K562 (cell line): ENCODE measurements around the gene YTHDC1. TPM values are rescaled to one million over a fixed set of nuclear protein-coding genes. Genes with fewer than 3 reads are reported as not detected.

Experiments
- ARID3B ChIP-seq: fragments of 250-450 bp; sonication (Bioruptor Pico); IDR thresholded peaks from 2 replicates; pipeline ENCODE4 v1.4.0; 2020; ENCODE audit warnings: borderline replicate concordance
- BRF2 ChIP-seq: IDR thresholded peaks from 3 replicates; pipeline ENCODE4 v1.6.1; 2011; ENCODE audit warnings: borderline replicate concordance, mild to moderate bottlenecking; ENCODE audit not compliant: insufficient read length, insufficient read depth
- CREB1 ChIP-seq, 2 experiments: sonication (generic) in 1 of 2; formaldehyde crosslinking in 1 of 2; IDR thresholded peaks; 2 replicates each; pipeline versions ENCODE4 v1.6.1 to v1.8.0; 2012 to 2022; ENCODE audit warnings: inconsistent platforms in 1 of 2, mild to moderate bottlenecking in 1 of 2, missing genetic modification reagents in 1 of 2, moderate library complexity in 1 of 2
- CTCF ChIP-seq, 3 experiments: IDR thresholded peaks in 2 of 3; conservative IDR thresholded peaks in 1 of 3; 2 replicates each; pipeline ENCODE4 v1.5.1; 2011 to 2012; ENCODE audit warnings: low read length in 3 of 3, mild to moderate bottlenecking in 3 of 3, control low read depth in 2 of 3, improper control_type of control experiment in 1 of 3, inconsistent platforms in 1 of 3, low read depth in 1 of 3, mixed read lengths in 1 of 3, moderate library complexity in 1 of 3; ENCODE audit not compliant: insufficient read depth in 2 of 3
- EHMT2 ChIP-seq: fragments of 450-650 bp; IDR thresholded peaks from 2 replicates; pipeline ENCODE4 v1.6.1; 2018; ENCODE audit warnings: antibody characterized with exemption
- HES1 ChIP-seq: fragments of 450-650 bp; IDR thresholded peaks from 2 replicates; pipeline ENCODE4 v1.6.1; 2016; ENCODE audit warnings: low read depth, mild to moderate bottlenecking, moderate library complexity
- HMG20A ChIP-seq: fragments of 450-650 bp; formaldehyde crosslinking; conservative IDR thresholded peaks from 2 replicates; pipeline ENCODE4 v1.4.0; 2020; ENCODE audit warnings: mild to moderate bottlenecking, mixed read lengths
- KAT7 ChIP-seq: sonication (generic); formaldehyde crosslinking; IDR thresholded peaks from 2 replicates; pipeline ENCODE4 v1.8.0; 2022; ENCODE audit warnings: missing genetic modification reagents, mild to moderate bottlenecking, borderline replicate concordance
- POLR2H ChIP-seq: IDR thresholded peaks from 2 replicates; pipeline ENCODE4 v1.6.1; 2016; ENCODE audit warnings: missing genetic modification characterization, low read depth, mild to moderate bottlenecking, control low read depth, missing compliant biosample characterization, moderate library complexity
- SMARCB1 ChIP-seq: IDR thresholded peaks from 2 replicates; pipeline ENCODE4 v1.6.1; 2011; ENCODE audit warnings: improper control_type of control experiment, low read depth; ENCODE audit not compliant: insufficient read length
- TAF1 ChIP-seq: IDR thresholded peaks from 2 replicates; pipeline ENCODE4 v1.6.1; 2011; ENCODE audit warnings: mild to moderate bottlenecking, low read length, moderate library complexity; ENCODE audit not compliant: insufficient read depth, control insufficient read depth, severe bottlenecking; ENCODE audit errors: extremely low read depth
- TBL1XR1 ChIP-seq, 2 experiments: IDR thresholded peaks; 2 replicates each; pipeline ENCODE4 v1.6.1; 2012; ENCODE audit warnings: improper control_type of control experiment in 2 of 2, low read length in 2 of 2, mild to moderate bottlenecking in 1 of 2
- TEAD2 ChIP-seq: fragments of 450-650 bp; IDR thresholded peaks from 2 replicates; pipeline ENCODE4 v1.6.1; 2016; ENCODE audit warnings: missing genetic modification characterization, control low read depth, missing compliant biosample characterization
- U2AF1 ChIP-seq: fragments of 200-400 bp; formaldehyde crosslinking; optimal IDR thresholded peaks from 2 replicates; pipeline ENCODE3; 2017; ENCODE audit warnings: mild to moderate bottlenecking, low read depth, low read length, moderate library complexity
- ZFP36 ChIP-seq: fragments of 150-350 bp; IDR thresholded peaks from 2 replicates; pipeline ENCODE4 v1.6.1; 2018; ENCODE audit warnings: low read length, low read depth; ENCODE audit not compliant: partially characterized antibody
- ZMIZ1 ChIP-seq, 2 experiments: fragments of 150-350 bp in 1 of 2; IDR thresholded peaks; 2 replicates each; pipeline ENCODE4 v1.6.1; 2012 to 2016; ENCODE audit warnings: low read depth in 2 of 2, low read length in 2 of 2, mild to moderate bottlenecking in 1 of 2, moderate library complexity in 1 of 2
- ZNF347 ChIP-seq: fragments of 450-650 bp; formaldehyde crosslinking; IDR thresholded peaks from 2 replicates; pipeline ENCODE4 v1.4.0; 2020; ENCODE audit warnings: low read depth, mild to moderate bottlenecking, moderate library complexity
- ZNF586 ChIP-seq: fragments of 450-650 bp; formaldehyde crosslinking; conservative IDR thresholded peaks from 2 replicates; pipeline ENCODE4 v1.4.0; 2020; ENCODE audit warnings: mild to moderate bottlenecking, moderate library complexity
- ZZZ3 ChIP-seq: fragments of 450-650 bp; IDR thresholded peaks from 2 replicates; pipeline ENCODE4 v1.6.1; 2016; ENCODE audit warnings: antibody characterized with exemption, mild to moderate bottlenecking, moderate library complexity
- polyA plus RNA-seq, 8 experiments: library from polyadenylated mRNA; depleted of rRNA in 4 of 8; stranded (reverse) in 5 of 8; unstranded in 3 of 8; fragments of >200 nt; fragmentation: Nextera tagmentation in 2 of 8; fragmentation: Illumina TruSeq in 1 of 8; extraction: Ambion mirVana in 2 of 8; extraction: Trizol in 1 of 8; gene quantifications; 2 replicates each; pipeline versions ENCODE4 v1.2.1 to v1.2.3, GENCODE V29; 2011 to 2014; ENCODE audit warnings: inconsistent platforms in 1 of 8, missing spikeins in 1 of 8
- total RNA-seq, 7 experiments: library from RNA; depleted of rRNA in 6 of 7; stranded (reverse); fragments of >200 nt in 6 of 7; fragmentation: Illumina TruSeq in 2 of 7; extraction: Trizol in 2 of 7; gene quantifications; 2 replicates each; pipeline versions ENCODE4 v1.2.1 to v1.2.3, GENCODE V29; 2011 to 2021; ENCODE audit warnings: low replicate concordance in 1 of 7

Gene YTHDC1
- total and polyA plus RNA-seq, 9 of the 15 experiments (the other 6 are each of a cell fraction or from before 2014, with no cell fraction given): 9.8 to 65.4 (median 51.7) TPM

GRCh38 chr4:68361146-68361589 is 11.3 kb upstream of the YTHDC1 start (continued):
- TF ChIP-seq ARID3B (no peak), ZFP36 (no peak), TEAD2 (tag) (peak; percentile 76), EHMT2 (peak; percentile 67; the same call in 1 of the 2 replicates), U2AF1 (no peak), ZNF586 (no peak), TAF1 (no peak), CREB1 (IDR thresholded peaks at IDR 0.05) (no peak), CREB1 (CRISPR knock-in tag; IDR thresholded peaks at IDR 0.05) (0 out of 2 replicates have a peak, but pooled peaks have one; percentile 17), ZZZ3 (no peak), KAT7 (no peak), ZNF347 (no peak), SMARCB1 (no peak), HMG20A (no peak), HES1 (no peak), TBL1XR1 (IDR thresholded peaks at IDR 0.05; ENCODE audit: low read length in 2 of 2) (0 out of 4 replicates have a peak, but pooled peaks of 1 of the 2 experiments have one; percentile 40), BRF2 (no peak), ZMIZ1 (IDR thresholded peaks at IDR 0.05; ENCODE audit: low read depth in 2 of 2, low read length in 2 of 2) (no peak), CTCF (IDR thresholded peaks at IDR 0.05 in 2 of 3, conservative IDR thresholded peaks at IDR 0.05 in 1 of 3; ENCODE audit: insufficient read depth in 2 of 3, low read depth in 1 of 3, low read length in 3 of 3) (no peak), POLR2H (tag) (no peak)
